Adipocyte (in vitro differentiated cells): Measurements from ENCODE around the gene SHISA3.
A peak's percentile ranks its signal among the peaks of the same experiment; 100 is the strongest.

Experiments used
- DNase-seq: peaks from one replicate; pipeline ENCODE4 v3.0.0-alpha.2; 2015; ENCODE audit warnings: low read depth
- H3K27me3 ChIP-seq: replicated peaks from 2 replicates; pipeline ENCODE4 v1.7.0; 2013; ENCODE audit warnings: mild to moderate bottlenecking, low read length, moderate library complexity; ENCODE audit not compliant: control insufficient read depth, insufficient read depth
- H3K36me3 ChIP-seq: 2 replicates; pipeline ENCODE4 v1.7.0; 2013; ENCODE audit warnings: low read length, mild to moderate bottlenecking, moderate library complexity; ENCODE audit not compliant: control insufficient read depth, insufficient read depth, severe bottlenecking
- H3K4me1 ChIP-seq: 2 replicates; pipeline ENCODE4 v1.7.0; 2013; ENCODE audit warnings: mild to moderate bottlenecking, low read length, moderate library complexity; ENCODE audit not compliant: control insufficient read depth, insufficient read depth
- H3K4me3 ChIP-seq: 2 replicates; pipeline ENCODE4 v1.7.0; 2013; ENCODE audit warnings: mild to moderate bottlenecking, low read length, moderate library complexity
- H3K9ac ChIP-seq: 2 replicates; pipeline ENCODE4 v1.7.0; 2013; ENCODE audit warnings: mild to moderate bottlenecking, low read length, moderate library complexity
- H3K9me3 ChIP-seq: 2 replicates; pipeline ENCODE4 v1.7.0; 2013; ENCODE audit warnings: mild to moderate bottlenecking, low read length, moderate library complexity; ENCODE audit not compliant: control insufficient read depth

SHISA3 gene

GRCh38 chr4:42396752-42397634 is at the start of gene SHISA3:
Gene SHISA3 (plus strand): TSS chr4:42397488. CDS start chr4:42398057, 569 bp downstream.
- H3K4me1 ChIP-seq: peaks cover 24% of the 10 kb centered on the region
- H3K36me3 ChIP-seq: no peaks in the 10 kb centered on the region
- H3K9ac ChIP-seq: peak within 1 kb of the TSS; percentile 25
- peaks cover 3% of the 10 kb centered on the region for H3K9me3 ChIP-seq
- peak; percentile 5 for DNase-seq
- H3K4me3 ChIP-seq: peak within 1 kb of the TSS; percentile 74
- peaks cover 27% of the 10 kb centered on the region for H3K27me3 ChIP-seq

GRCh38 chr4:42348247-42348646 is 49.0 kb upstream of the SHISA3 start:
- H3K4me1 ChIP-seq: peaks cover 8% of the 10 kb centered on the region
- DNase-seq: no peak
- H3K9me3 ChIP-seq: no peaks in the 10 kb centered on the region
- H3K36me3 ChIP-seq: no peaks in the 10 kb centered on the region
- H3K9ac ChIP-seq: no peak overlapping the region
- no peaks in the 10 kb centered on the region for H3K27me3 ChIP-seq
- H3K4me3 ChIP-seq: no peak overlapping the region

- Histone ChIP-seq H3K9me3 (no peaks in the 10 kb centered on the region), H3K36me3 (no peaks in the 10 kb centered on the region), H3K9ac (no peak overlapping the region), H3K27me3 (no peaks in the 10 kb centered on the region), H3K4me3 (no peak overlapping the region), H3K4me1 (peaks cover 8% of the 10 kb centered on the region)
- no peak for DNase-seq
These were observed 48.6 kb upstream of the SHISA3 start for GRCh38 chr4:42348692-42349091.

GRCh38 chr4:42350611-42351182 is 46.6 kb upstream of the SHISA3 start:
- Histone ChIP-seq H3K4me1 (peaks cover 8% of the 10 kb centered on the region), H3K9me3 (no peaks in the 10 kb centered on the region), H3K27me3 (no peaks in the 10 kb centered on the region), H3K9ac (no peak overlapping the region), H3K36me3 (no peaks in the 10 kb centered on the region), H3K4me3 (no peak overlapping the region)
- DNase-seq: no peak

GRCh38 chr4:42352049-42352448 is 45.2 kb upstream of the SHISA3 start:
- Histone ChIP-seq H3K27me3 (no peaks in the 10 kb centered on the region), H3K4me1 (peaks cover 8% of the 10 kb centered on the region), H3K9me3 (no peaks in the 10 kb centered on the region), H3K9ac (no peak overlapping the region), H3K4me3 (no peak overlapping the region), H3K36me3 (no peaks in the 10 kb centered on the region)
- no peak for DNase-seq

- Histone ChIP-seq H3K9ac (no peak overlapping the region), H3K27me3 (no peaks in the 10 kb centered on the region), H3K36me3 (no peaks in the 10 kb centered on the region), H3K4me3 (no peak overlapping the region), H3K4me1 (peaks cover 5% of the 10 kb centered on the region), H3K9me3 (no peaks in the 10 kb centered on the region)
- DNase-seq: no peak
These were observed 40.0 kb upstream of the SHISA3 start for GRCh38 chr4:42357325-42357724.

- peak overlapping the region; percentile 78 for H3K4me3 ChIP-seq
- peak overlapping the region; percentile 48 for H3K9ac ChIP-seq
- H3K36me3 ChIP-seq: no peaks in the 10 kb centered on the region
- no peak for DNase-seq
- H3K4me1 ChIP-seq: peaks cover 5% of the 10 kb centered on the region
- no peaks in the 10 kb centered on the region for H3K27me3 ChIP-seq
- peaks cover 3% of the 10 kb centered on the region for H3K9me3 ChIP-seq
These were observed 37.6 kb upstream of the SHISA3 start for GRCh38 chr4:42359711-42360110.

GRCh38 chr4:42360256-42360669 is 37.0 kb upstream of the SHISA3 start:
- Histone ChIP-seq H3K4me3 (peak overlapping the region; percentile 78), H3K36me3 (no peaks in the 10 kb centered on the region), H3K9ac (peak overlapping the region; percentile 48), H3K9me3 (peaks cover 3% of the 10 kb centered on the region), H3K4me1 (peaks cover 5% of the 10 kb centered on the region), H3K27me3 (no peaks in the 10 kb centered on the region)
- no peak for DNase-seq

- no peaks in the 10 kb centered on the region for H3K36me3 ChIP-seq
- peaks cover 3% of the 10 kb centered on the region for H3K9me3 ChIP-seq
- no peaks in the 10 kb centered on the region for H3K27me3 ChIP-seq
- no peak overlapping the region for H3K4me3 ChIP-seq
- H3K4me1 ChIP-seq: peaks cover 5% of the 10 kb centered on the region
- DNase-seq: no peak
- H3K9ac ChIP-seq: no peak overlapping the region
These were observed 35.8 kb upstream of the SHISA3 start for GRCh38 chr4:42361456-42361855.

- no peak overlapping the region for H3K4me3 ChIP-seq
- peaks cover 5% of the 10 kb centered on the region for H3K4me1 ChIP-seq
- no peak for DNase-seq
- H3K9ac ChIP-seq: no peak overlapping the region
- no peaks in the 10 kb centered on the region for H3K27me3 ChIP-seq
- no peaks in the 10 kb centered on the region for H3K36me3 ChIP-seq
- H3K9me3 ChIP-seq: peaks cover 3% of the 10 kb centered on the region
These were observed 34.7 kb upstream of the SHISA3 start for GRCh38 chr4:42362591-42362990.

GRCh38 chr4:42363614-42364013 is 33.7 kb upstream of the SHISA3 start:
- H3K4me3 ChIP-seq: no peak overlapping the region
- H3K9me3 ChIP-seq: peaks cover 3% of the 10 kb centered on the region
- H3K9ac ChIP-seq: no peak overlapping the region
- H3K4me1 ChIP-seq: peaks cover 5% of the 10 kb centered on the region
- H3K27me3 ChIP-seq: no peaks in the 10 kb centered on the region
- H3K36me3 ChIP-seq: no peaks in the 10 kb centered on the region
- no peak for DNase-seq
